ENCODE data around the gene DHH. TPM values are rescaled to one million over a fixed set of nuclear protein-coding genes. Genes with fewer than 3 reads are reported as not detected.

DHH gene
- total RNA-seq, 2 experiments from 2014 or later: not detected

- intact Hi-C loops (cut with DNase I, micrococcal nuclease): loop anchor here (1.0 to 5.0 kb wide), 4 partner anchors 29 to 113 kb away; partner anchors contain the start of gene DDN (in 1 of the 2)
- Mint-ChIP-seq H3K36me3 (ENCODE audit: low read depth) (peaks cover 9% of the 10 kb centered on the region), H3K9me3 (ENCODE audit: low read depth) (no peaks in the 10 kb centered on the region), H3K27ac (no peak overlapping the region), H3K4me1 (peaks cover 39% of the 10 kb centered on the region), H3K4me3 (no peak overlapping the region), H3K27me3 (peaks cover 60% of the 10 kb centered on the region)
- DNase-seq (no peak), ATAC-seq (no peak)
- CTCF ChIA-PET: interaction anchor here (0.5 to 6.0 kb wide), 26 partner anchors 8 to 532 kb away, joined by 3 to 43 read pairs (median 5); partner anchors contain the start of genes LMBR1L, RHEBL1 and TUBA1A
- POLR2A ChIA-PET: interaction anchor here (1.0 to 1.3 kb wide), 2 partner anchors 39 to 95 kb away, joined by 3 to 5 read pairs; partner anchors contain the start of gene TUBA1B
These were observed 1.7 kb downstream of the DHH start for GRCh38 chr12:49092816-49093406.

- ChIA-PET CTCF (interaction anchor here (0.5 to 6.0 kb wide), 24 partner anchors 11 to 265 kb away, joined by 3 to 43 read pairs (median 4); partner anchors contain the start of genes DDN, LMBR1L, RHEBL1 and TUBA1A), POLR2A (interaction anchor here (1.0 kb wide), 1 partner anchor 39 kb away, joined by 3 read pairs; the partner anchor contains the start of gene TUBA1B)
- Mint-ChIP-seq H3K4me3 (peak overlapping the region; percentile 12), H3K27ac (no peak overlapping the region), H3K4me1 (peaks cover 43% of the 10 kb centered on the region), H3K9me3 (ENCODE audit: low read depth) (no peaks in the 10 kb centered on the region), H3K27me3 (peaks cover 60% of the 10 kb centered on the region), H3K36me3 (ENCODE audit: low read depth) (peaks cover 7% of the 10 kb centered on the region)
- DNase-seq (peak; percentile 81), ATAC-seq (peak; percentile 49)
- intact Hi-C loops (cut with DNase I, micrococcal nuclease): loop anchor here (1.0 to 5.0 kb wide), 4 partner anchors 28 to 112 kb away; partner anchors contain the start of gene DDN (in 1 of the 2)
These were observed 2.4 kb downstream of the DHH start for GRCh38 chr12:49092086-49092815.

- ChIA-PET POLR2A (interaction anchor here (1.0 kb wide), 1 partner anchor 40 kb away, joined by 3 read pairs; the partner anchor contains the start of gene TUBA1B), CTCF (interaction anchor here (0.7 to 6.0 kb wide), 15 partner anchors 11 to 265 kb away, joined by 3 to 43 read pairs (median 5); partner anchors contain the start of genes DDN, LMBR1L, RHEBL1 and TUBA1A)
- Mint-ChIP-seq H3K36me3 (ENCODE audit: low read depth) (peaks cover 7% of the 10 kb centered on the region), H3K4me3 (peak overlapping the region; percentile 12), H3K27me3 (peaks cover 62% of the 10 kb centered on the region), H3K4me1 (peaks cover 43% of the 10 kb centered on the region), H3K9me3 (ENCODE audit: low read depth) (no peaks in the 10 kb centered on the region), H3K27ac (no peak overlapping the region)
- ATAC-seq (no peak), DNase-seq (no peak)
- intact Hi-C loops (cut with DNase I, micrococcal nuclease): loop anchor here (1.0 to 5.0 kb wide), 6 partner anchors 27 to 255 kb away; partner anchors contain the start of genes DDN (in 1 of the 2) and DNAJC22 (in 1 of the 2)
These were observed 2.8 kb downstream of the DHH start for GRCh38 chr12:49091836-49092085.

DNA sequence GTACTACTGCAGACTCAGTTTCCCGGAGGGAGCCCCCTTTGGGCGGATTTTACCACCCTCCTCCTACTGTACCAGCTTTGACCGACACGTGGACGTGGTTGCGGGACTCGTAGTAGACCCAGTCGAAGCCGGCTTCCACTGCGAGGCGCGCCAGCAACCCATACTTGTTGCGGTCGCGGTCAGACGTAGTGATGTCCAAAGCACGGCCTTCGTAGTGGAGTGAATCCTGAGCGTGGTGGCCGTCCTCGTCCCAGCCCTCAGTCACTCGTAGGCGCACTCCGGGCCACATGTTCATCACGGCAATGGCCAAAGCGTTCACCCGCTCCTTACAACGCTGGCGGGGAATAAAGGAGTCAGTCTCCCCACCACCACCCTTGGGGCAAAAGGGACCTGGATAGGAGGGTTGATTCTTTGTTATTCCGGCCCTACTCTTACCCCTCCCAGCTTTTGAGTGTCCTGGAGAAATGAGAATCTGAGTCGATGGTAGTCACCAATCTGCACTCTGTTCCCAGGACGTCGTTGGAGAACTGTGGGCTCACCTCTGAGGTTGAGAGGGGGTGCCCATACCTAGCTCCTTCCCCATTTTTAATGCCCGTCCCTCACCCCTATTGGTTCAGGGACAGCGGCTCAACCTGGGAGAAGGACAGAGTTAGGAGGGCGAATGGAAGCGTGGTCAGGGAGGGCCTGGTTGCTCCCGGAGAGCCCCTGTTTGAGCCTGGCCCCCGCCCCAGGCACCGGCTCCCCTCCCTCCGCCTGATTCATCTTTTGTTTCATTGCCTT is 3.4 kb downstream of the DHH start:
- DNase-seq: peak; percentile 15
- POLR2A ChIA-PET: no interaction called here
- H3K9me3 Mint-ChIP-seq (ENCODE audit: low read depth): no peaks in the 10 kb centered on the region

GRCh38 chr12:49089821-49090773 is 4.5 kb downstream of the DHH start:
- no peak for ATAC-seq
- intact Hi-C loops (cut with DNase I, micrococcal nuclease): loop anchor here (2.0 to 5.0 kb wide), 5 partner anchors 41 to 111 kb away; partner anchors contain the start of genes TUBA1B (in 2 of the 2), DDN (in 1 of the 2) and WNT1 (in 1 of the 2)
- Mint-ChIP-seq H3K4me1 (peaks cover 43% of the 10 kb centered on the region), H3K4me3 (peak overlapping the region; percentile 58), H3K27me3 (peaks cover 58% of the 10 kb centered on the region), H3K27ac (no peak overlapping the region), H3K36me3 (ENCODE audit: low read depth) (no peaks in the 10 kb centered on the region), H3K9me3 (ENCODE audit: low read depth) (no peaks in the 10 kb centered on the region)
- DNase-seq: peak; percentile 60
- POLR2A ChIA-PET: interaction anchor here (0.7 kb wide), 1 partner anchor 20 kb away, joined by 3 read pairs; no protein-coding TSS in a partner anchor
- CTCF ChIA-PET: interaction anchor here (0.7 to 6.5 kb wide), 14 partner anchors 11 to 587 kb away, joined by 3 to 102 read pairs (median 9); partner anchors contain the start of genes LMBR1L and TUBA1A

More for the DNA sequence above, 3.4 kb downstream of the DHH start:
- intact Hi-C loops (cut with DNase I, micrococcal nuclease): loop anchor here (1.0 to 5.0 kb wide), 4 partner anchors 94 to 255 kb away; partner anchors contain the start of genes DDN (in 1 of the 2) and DNAJC22 (in 1 of the 2)
- Mint-ChIP-seq H3K4me1 (peaks cover 43% of the 10 kb centered on the region), H3K27me3 (peaks cover 64% of the 10 kb centered on the region), H3K27ac (no peak overlapping the region), H3K4me3 (peak overlapping the region; percentile 12), H3K36me3 (ENCODE audit: low read depth) (peaks cover 3% of the 10 kb centered on the region)
- ATAC-seq: no peak
- CTCF ChIA-PET: interaction anchor here (0.7 to 6.0 kb wide), 15 partner anchors 12 to 266 kb away, joined by 3 to 43 read pairs (median 4); partner anchors contain the start of genes DDN, LMBR1L, RHEBL1 and TUBA1A

DNA sequence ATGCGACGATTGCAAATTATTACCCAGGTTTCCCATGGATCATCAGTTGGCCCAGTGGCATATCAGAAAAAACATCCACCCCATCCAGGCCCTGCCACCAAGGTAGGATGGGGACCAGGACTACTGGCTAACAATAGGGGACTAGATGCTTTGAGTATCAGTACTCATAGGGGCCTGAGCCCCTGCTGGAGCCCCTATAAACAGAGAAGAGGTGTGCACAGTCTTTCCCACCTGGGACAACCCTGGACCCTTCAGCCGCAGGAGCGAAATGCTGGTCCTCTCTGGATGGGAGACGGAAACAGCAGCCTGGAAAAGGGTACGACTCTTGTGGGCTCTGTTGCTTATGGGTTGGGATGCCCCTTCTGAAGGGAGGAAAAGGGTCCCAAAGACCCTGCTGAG is 5.7 kb downstream of the DHH start:
- H3K4me1 Mint-ChIP-seq: peaks cover 40% of the 10 kb centered on the region
- no peak for ATAC-seq
- no peak for DNase-seq
- H3K36me3 Mint-ChIP-seq (ENCODE audit: low read depth): no peaks in the 10 kb centered on the region
- H3K4me3 Mint-ChIP-seq: no peak overlapping the region
- ChIA-PET POLR2A (interaction anchor here (1.6 kb wide), 1 partner anchor 42 kb away, joined by 5 read pairs; the partner anchor contains the start of gene TUBA1B), CTCF (interaction anchor here (0.6 to 6.5 kb wide), 38 partner anchors 10 to 588 kb away, joined by 3 to 102 read pairs (median 5); partner anchors contain the start of genes LMBR1L, RHEBL1, TROAP and TUBA1A)
- no peak overlapping the region for H3K27ac Mint-ChIP-seq
- H3K9me3 Mint-ChIP-seq (ENCODE audit: low read depth): no peaks in the 10 kb centered on the region
- intact Hi-C loops (cut with DNase I, micrococcal nuclease): loop anchor here (1.0 to 2.0 kb wide), 3 partner anchors 42 to 146 kb away; partner anchors contain the start of genes TUBA1B (in 2 of the 2) and WNT1 (in 1 of the 2)
- peaks cover 53% of the 10 kb centered on the region for H3K27me3 Mint-ChIP-seq

- peaks cover 35% of the 10 kb centered on the region for H3K4me1 Mint-ChIP-seq
- no peaks in the 10 kb centered on the region for H3K36me3 Mint-ChIP-seq (ENCODE audit: low read depth)
- ChIA-PET POLR2A (interaction anchor here (0.6 to 1.6 kb wide), 3 partner anchors 23 to 147 kb away, joined by 3 to 5 read pairs (median 3); partner anchors contain the start of genes LMBR1L and TUBA1B), CTCF (interaction anchor here (0.5 to 6.5 kb wide), 47 partner anchors 8 to 958 kb away, joined by 3 to 102 read pairs (median 4); partner anchors contain the start of genes LMBR1L, RHEBL1, SPATS2 and TROAP)
- no peaks in the 10 kb centered on the region for H3K9me3 Mint-ChIP-seq (ENCODE audit: low read depth)
- peaks cover 47% of the 10 kb centered on the region for H3K27me3 Mint-ChIP-seq
- ATAC-seq: peak; percentile 91
- no peak overlapping the region for H3K4me3 Mint-ChIP-seq
- H3K27ac Mint-ChIP-seq: no peak overlapping the region
- peak; percentile 82 for DNase-seq
- intact Hi-C loops (cut with DNase I, micrococcal nuclease): loop anchor here (1.0 to 2.0 kb wide), 3 partner anchors 42 to 147 kb away; partner anchors contain the start of genes TUBA1B (in 2 of the 2) and WNT1 (in 1 of the 2)
These were observed 6.3 kb downstream of the DHH start for GRCh38 chr12:49088150-49088931.

- POLR2A ChIA-PET: no interaction called here
- no peak for DNase-seq
- no peak for ATAC-seq
- Mint-ChIP-seq H3K27ac (no peak overlapping the region), H3K27me3 (peaks cover 26% of the 10 kb centered on the region), H3K9me3 (ENCODE audit: low read depth) (no peaks in the 10 kb centered on the region), H3K4me3 (no peak overlapping the region), H3K4me1 (peaks cover 23% of the 10 kb centered on the region), H3K36me3 (ENCODE audit: low read depth) (no peaks in the 10 kb centered on the region)
- CTCF ChIA-PET: interaction anchor here (0.6 to 6.5 kb wide), 12 partner anchors 9 to 190 kb away, joined by 3 to 102 read pairs (median 4); partner anchors contain the start of genes DHH and RHEBL1
- intact Hi-C loops (cut with DNase I, micrococcal nuclease): no loop called here
These were observed 8.5 kb downstream of the DHH start for GRCh38 chr12:49086116-49086515.

- ChIA-PET POLR2A (no interaction called here), CTCF (interaction anchor here (0.6 to 6.5 kb wide), 12 partner anchors 11 to 227 kb away, joined by 3 to 102 read pairs (median 4); partner anchors contain the start of genes DHH, LMBR1L and RHEBL1)
- Mint-ChIP-seq H3K4me3 (no peak overlapping the region), H3K27ac (no peak overlapping the region), H3K27me3 (peaks cover 14% of the 10 kb centered on the region), H3K36me3 (ENCODE audit: low read depth) (no peaks in the 10 kb centered on the region), H3K4me1 (peaks cover 11% of the 10 kb centered on the region), H3K9me3 (ENCODE audit: low read depth) (no peaks in the 10 kb centered on the region)
- ATAC-seq: no peak
- no peak for DNase-seq
- intact Hi-C loops (cut with DNase I, micrococcal nuclease): no loop called here
These were observed 10.2 kb downstream of the DHH start for GRCh38 chr12:49084438-49084837.

All from activated CD4-positive, alpha-beta T cell treated with anti-CD3 and anti-CD28 coated beads for 36 hours (primary cell).